DOHH2 (cell line): ENCODE data around the gene RENBP.

Source experiments
- H3F3A ChIP-seq: fragments of 200-600 bp; sonication (generic), shearing (Covaris generic); 2 replicates; pipeline ENCODE4 v1.6.0; 2016; ENCODE audit warnings: antibody characterized with exemption, mild to moderate bottlenecking; ENCODE audit not compliant: control insufficient read depth, insufficient read depth
- H3K27ac ChIP-seq: fragments of 200-600 bp; sonication (generic); 2 replicates; pipeline ENCODE4 v1.5.1; 2014; ENCODE audit warnings: low read depth, mild to moderate bottlenecking, low read length, moderate library complexity
- H3K27me3 ChIP-seq: fragments of 200-600 bp; sonication (generic); 2 replicates; pipeline ENCODE4 v1.6.1; 2014; ENCODE audit warnings: mild to moderate bottlenecking, low read length, mixed read lengths; ENCODE audit not compliant: control insufficient read depth
- H3K36me3 ChIP-seq: fragments of 200-600 bp; sonication (generic); 2 replicates; pipeline ENCODE4 v1.6.1; 2014; ENCODE audit warnings: mild to moderate bottlenecking, low read length, moderate library complexity, mixed read lengths; ENCODE audit not compliant: control insufficient read depth
- H3K4me1 ChIP-seq: fragments of 200-600 bp; sonication (generic); 2 replicates; pipeline ENCODE4 v1.6.1; 2014; ENCODE audit warnings: mild to moderate bottlenecking, low read length, mixed read lengths; ENCODE audit not compliant: control insufficient read depth
- H3K4me2 ChIP-seq: fragments of 200-600 bp; sonication (generic); 2 replicates; pipeline ENCODE4 v1.6.0; 2014; ENCODE audit warnings: mild to moderate bottlenecking, low read length, moderate library complexity
- H3K4me3 ChIP-seq: fragments of 200-600 bp; sonication (generic); 2 replicates; pipeline ENCODE4 v1.5.1; 2014; ENCODE audit warnings: mild to moderate bottlenecking, low read length, mixed read lengths
- H3K79me2 ChIP-seq: fragments of 200-600 bp; sonication (generic); 2 replicates; pipeline ENCODE4 v1.6.1; 2014; ENCODE audit warnings: mild to moderate bottlenecking, low read length, mixed read lengths; ENCODE audit not compliant: control insufficient read depth
- H3K9me2 ChIP-seq: fragments of 200-600 bp; sonication (generic); replicated peaks from 2 replicates; pipeline ENCODE4 v1.6.1; 2014; ENCODE audit warnings: mild to moderate bottlenecking, low read length, mixed read lengths; ENCODE audit not compliant: control insufficient read depth
- H3K9me3 ChIP-seq: fragments of 200-600 bp; sonication (generic); 2 replicates; pipeline ENCODE4 v1.6.1; 2014; ENCODE audit warnings: antibody characterized with exemption, low read length, mixed read lengths; ENCODE audit not compliant: control insufficient read depth, insufficient read depth
- H4K20me1 ChIP-seq: fragments of 200-600 bp; sonication (generic); 2 replicates; pipeline ENCODE4 v1.6.0; 2014; ENCODE audit warnings: low read depth, mild to moderate bottlenecking, antibody characterized with exemption, low read length, moderate library complexity; ENCODE audit not compliant: control insufficient read depth, insufficient read depth
- EZH2phosphoT487 ChIP-seq: fragments of 200-600 bp; sonication (generic); IDR thresholded peaks from 2 replicates; pipeline ENCODE4 v1.6.1; 2017; ENCODE audit warnings: borderline replicate concordance, mild to moderate bottlenecking, antibody characterized with exemption, low read length, moderate library complexity, mixed read lengths
- TF ChIP-seq, protein P1 (sequence below): fragments of 200-600 bp; sonication (generic); IDR thresholded peaks from one replicate; pipeline ENCODE4 v1.5.1; 2014; ENCODE audit warnings: antibody characterized with exemption, mild to moderate bottlenecking, low read depth, low read length; ENCODE audit not compliant: poor library complexity, severe bottlenecking

RENBP gene

DNA sequence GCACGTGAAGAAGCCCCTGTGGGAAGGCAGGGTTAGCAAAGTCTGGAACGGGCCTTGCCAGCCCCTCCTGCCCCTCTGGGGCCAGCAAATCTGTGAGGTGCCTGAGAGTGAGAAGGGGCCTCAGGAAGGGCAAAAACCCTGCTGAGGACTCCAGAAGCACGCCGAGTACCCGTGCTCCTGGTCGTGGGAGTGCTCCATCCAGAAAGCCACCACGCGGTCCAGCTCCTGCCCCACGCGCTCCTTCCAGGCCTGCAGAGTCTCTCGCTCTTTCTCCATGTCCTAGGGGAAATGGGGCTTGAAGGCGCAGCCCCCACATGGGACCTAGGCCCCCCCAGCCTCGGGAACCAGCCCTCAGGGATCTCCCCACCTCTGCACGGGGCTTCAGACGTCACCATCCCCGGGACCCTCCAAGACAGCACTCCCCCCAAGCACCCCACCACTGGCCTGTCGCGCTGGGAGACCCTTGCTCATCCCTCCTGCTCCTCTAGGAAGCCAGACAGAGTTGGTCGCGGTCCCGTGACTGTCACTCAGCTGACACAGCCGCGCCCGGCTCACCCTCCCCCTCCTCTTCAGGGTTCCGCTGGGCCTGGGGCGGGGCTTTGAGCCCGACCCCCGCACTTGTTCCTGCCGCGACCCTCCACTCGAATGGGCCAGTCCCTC lies at the start of gene RENBP:
Gene RENBP, minus strand, starts transcription at position 504 of the 660 bp plus-strand sequence. Its CDS starts 33 bp downstream, at position 471.
- Histone ChIP-seq H3K4me3 (peak within 1 kb of the TSS; percentile 43), H3K27me3 (no peaks in the 10 kb centered on the region), H3K27ac (no peak within 1 kb of the TSS), H3K79me2 (no peaks in the 10 kb centered on the region), H3K9me3 (no peaks in the 10 kb centered on the region), H3K4me1 (peaks cover 11% of the 10 kb centered on the region), H3K9me2 (no peaks in the 10 kb centered on the region), H3K36me3 (peaks cover 18% of the 10 kb centered on the region), H4K20me1 (no peaks in the 10 kb centered on the region; the same call in 1 of the 2 replicates), H3K4me2 (peak within 1 kb of the TSS; percentile 58), H3F3A (peaks cover 5% of the 10 kb centered on the region; the same call in 1 of the 2 replicates)
- TF ChIP-seq, protein P1, sequence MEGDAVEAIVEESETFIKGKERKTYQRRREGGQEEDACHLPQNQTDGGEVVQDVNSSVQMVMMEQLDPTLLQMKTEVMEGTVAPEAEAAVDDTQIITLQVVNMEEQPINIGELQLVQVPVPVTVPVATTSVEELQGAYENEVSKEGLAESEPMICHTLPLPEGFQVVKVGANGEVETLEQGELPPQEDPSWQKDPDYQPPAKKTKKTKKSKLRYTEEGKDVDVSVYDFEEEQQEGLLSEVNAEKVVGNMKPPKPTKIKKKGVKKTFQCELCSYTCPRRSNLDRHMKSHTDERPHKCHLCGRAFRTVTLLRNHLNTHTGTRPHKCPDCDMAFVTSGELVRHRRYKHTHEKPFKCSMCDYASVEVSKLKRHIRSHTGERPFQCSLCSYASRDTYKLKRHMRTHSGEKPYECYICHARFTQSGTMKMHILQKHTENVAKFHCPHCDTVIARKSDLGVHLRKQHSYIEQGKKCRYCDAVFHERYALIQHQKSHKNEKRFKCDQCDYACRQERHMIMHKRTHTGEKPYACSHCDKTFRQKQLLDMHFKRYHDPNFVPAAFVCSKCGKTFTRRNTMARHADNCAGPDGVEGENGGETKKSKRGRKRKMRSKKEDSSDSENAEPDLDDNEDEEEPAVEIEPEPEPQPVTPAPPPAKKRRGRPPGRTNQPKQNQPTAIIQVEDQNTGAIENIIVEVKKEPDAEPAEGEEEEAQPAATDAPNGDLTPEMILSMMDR: no peak
- TF ChIP-seq EZH2phosphoT487: no peak

DNA sequence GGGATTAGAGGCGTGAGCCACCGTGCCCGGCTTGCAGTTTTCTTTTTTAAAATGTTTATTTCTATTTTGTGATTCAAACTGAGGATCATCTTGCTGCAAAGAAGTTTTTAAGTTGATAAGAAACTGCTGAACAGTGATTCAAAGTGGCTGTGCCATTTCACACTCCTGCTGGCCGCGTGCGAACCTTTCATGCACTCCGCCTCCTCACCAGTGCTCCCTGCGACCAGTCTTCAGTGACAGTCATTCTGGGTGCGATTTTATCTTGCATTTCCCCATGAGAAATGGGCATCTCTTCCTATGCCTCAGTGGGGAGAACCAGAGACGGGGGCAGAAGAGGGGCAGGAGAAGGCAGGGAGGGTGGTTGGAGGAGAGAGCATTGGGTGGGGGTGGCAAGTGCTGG lies 49.5 kb upstream of the RENBP start:
- no peaks in the 10 kb centered on the region for H3K9me3 ChIP-seq
- no peaks in the 10 kb centered on the region for H3F3A ChIP-seq
- H3K9me2 ChIP-seq: no peaks in the 10 kb centered on the region
- no peaks in the 10 kb centered on the region for H3K79me2 ChIP-seq
- no peak overlapping the region for H3K27ac ChIP-seq
- TF ChIP-seq EZH2phosphoT487: no peak
- TF ChIP-seq, protein P1: no peak
- no peaks in the 10 kb centered on the region for H3K4me1 ChIP-seq
- H4K20me1 ChIP-seq: no peaks in the 10 kb centered on the region
- no peak overlapping the region for H3K4me3 ChIP-seq
- H3K4me2 ChIP-seq: no peak overlapping the region
- H3K27me3 ChIP-seq: no peaks in the 10 kb centered on the region
- H3K36me3 ChIP-seq: no peaks in the 10 kb centered on the region

DNA sequence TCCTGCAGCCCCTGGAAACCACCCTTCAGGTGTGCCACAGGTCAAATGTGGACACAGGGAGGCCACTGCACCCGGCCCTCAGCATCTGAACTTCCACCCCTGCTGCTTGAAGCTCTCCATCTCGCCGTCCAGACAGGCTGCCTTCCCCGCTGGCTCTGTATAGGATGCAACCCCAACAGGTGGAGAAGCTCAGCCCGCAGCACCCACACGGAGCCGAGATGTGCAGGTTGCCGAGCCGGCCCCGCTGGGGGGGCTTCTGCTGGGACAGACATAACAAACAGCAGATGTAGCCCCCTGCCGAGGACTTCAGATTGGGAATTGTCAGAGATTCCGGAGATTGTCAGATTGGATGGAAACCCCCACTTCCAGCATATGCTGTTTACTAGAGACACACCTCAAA lies 48.6 kb upstream of the RENBP start:
- H3K27ac ChIP-seq: no peak overlapping the region
- H4K20me1 ChIP-seq: no peaks in the 10 kb centered on the region

More for the DNA sequence above, 48.6 kb upstream of the RENBP start:
- TF ChIP-seq, protein P1: no peak
- TF ChIP-seq EZH2phosphoT487: no peak
- no peaks in the 10 kb centered on the region for H3K27me3 ChIP-seq
- H3K9me3 ChIP-seq: no peaks in the 10 kb centered on the region
- no peak overlapping the region for H3K4me2 ChIP-seq
- H3K4me1 ChIP-seq: no peaks in the 10 kb centered on the region
- no peak overlapping the region for H3K4me3 ChIP-seq
- H3K36me3 ChIP-seq: no peaks in the 10 kb centered on the region
- no peaks in the 10 kb centered on the region for H3K9me2 ChIP-seq
- no peaks in the 10 kb centered on the region for H3K79me2 ChIP-seq
- H3F3A ChIP-seq: no peaks in the 10 kb centered on the region
